Colonic mucosa (tissue), 4 donors: ENCODE data around the gene MPZL3. TPM values are rescaled to one million over a fixed set of nuclear protein-coding genes. Genes with fewer than 3 reads are reported as not detected.

ENCODE experiments used
- DNase-seq: peaks from one replicate; pipeline ENCODE4 v3.0.0-alpha.2; 2020
- H3K27ac ChIP-seq: fragments of 200-600 bp; one replicate; pipeline ENCODE4 v1.8.0; 2021
- H3K27me3 ChIP-seq: fragments of 200-600 bp; one replicate; pipeline ENCODE4 v1.8.0; 2021
- H3K36me3 ChIP-seq: fragments of 200-600 bp; one replicate; pipeline ENCODE4 v1.8.0; 2021
- H3K4me1 ChIP-seq: fragments of 200-600 bp; one replicate; pipeline ENCODE4 v1.8.0; 2021; ENCODE audit warnings: mild to moderate bottlenecking
- H3K4me3 ChIP-seq: fragments of 200-600 bp; one replicate; pipeline ENCODE4 v1.8.0; 2021
- H3K9ac ChIP-seq, 2 donors: one replicate each; pipeline ENCODE4 v1.7.0; 2013; ENCODE audit warnings: control low read depth in 2 of 2, low read depth in 2 of 2, low read length in 2 of 2
- H3K9me3 ChIP-seq: fragments of 200-600 bp; one replicate; pipeline ENCODE4 v1.8.0; 2021
- CTCF ChIP-seq: fragments of 200-600 bp; IDR thresholded peaks from one replicate; pipeline ENCODE4 v1.8.0; 2022; ENCODE audit warnings: antibody characterized with exemption, mild to moderate bottlenecking
- intact Hi-C: fragments of 100-400 bp; cut with DNase I; formaldehyde crosslinking; loops from one replicate; pipeline ENCODE4 v1.14.1; 2022
- total RNA-seq, 2 donors: library from RNA; stranded (reverse); fragmentation: NEBNext Ultra II Directional in 1 of 2; extraction: Animal tissue kit (Norgen Biotek cat#: 25700) in 1 of 2; gene quantifications; one replicate each; pipeline ENCODE4 v1.2.1, GENCODE V29; 2021
- donor health status: healthy.
- donor health status: DM: no; HTN: no; CAD: no.
- donor health status: DM: no; HTN: no; CAD: no.

The MPZL3 gene
- total RNA-seq, 2 donors from 2014 or later = 10.9 to 27.8 TPM

GRCh38 chr11:118276422-118276821, 24.3 kb upstream of the MPZL3 start:
- Histone ChIP-seq H3K27ac (no peak overlapping the region), H3K9ac (no peak overlapping the region), H3K9me3 (no peaks in the 10 kb centered on the region), H3K27me3 (no peaks in the 10 kb centered on the region), H3K36me3 (no peaks in the 10 kb centered on the region), H3K4me3 (no peak overlapping the region), H3K4me1 (no peaks in the 10 kb centered on the region)
- DNase-seq = no peak
- intact Hi-C loops = no loop called here
- TF ChIP-seq CTCF = no peak

GRCh38 chr11:118275176-118275575, 23.0 kb upstream of the MPZL3 start:
- Histone ChIP-seq H3K9me3 (no peaks in the 10 kb centered on the region), H3K4me3 (no peak overlapping the region), H3K4me1 (no peaks in the 10 kb centered on the region), H3K27me3 (no peaks in the 10 kb centered on the region), H3K9ac (no peak overlapping the region), H3K36me3 (no peaks in the 10 kb centered on the region), H3K27ac (no peak overlapping the region)
- TF ChIP-seq CTCF = no peak
- intact Hi-C loops = no loop called here
- no peak for DNase-seq

GRCh38 chr11:118274186-118274585, 22.0 kb upstream of the MPZL3 start:
- Histone ChIP-seq H3K27ac (peak overlapping the region; percentile 49), H3K36me3 (no peaks in the 10 kb centered on the region), H3K27me3 (no peaks in the 10 kb centered on the region), H3K9me3 (no peaks in the 10 kb centered on the region), H3K4me1 (no peaks in the 10 kb centered on the region), H3K9ac (peak overlapping the region in 1 of 2 donors; percentile 21), H3K4me3 (no peak overlapping the region)
- DNase-seq = no peak
- TF ChIP-seq CTCF = no peak
- intact Hi-C loops = no loop called here

- H3K27ac ChIP-seq = no peak overlapping the region
These were observed 19.8 kb upstream of the MPZL3 start for GRCh38 chr11:118272001-118272400.

GRCh38 chr11:118267486-118267885, 15.3 kb upstream of the MPZL3 start:
- H3K4me1 ChIP-seq = no peaks in the 10 kb centered on the region
- H3K27me3 ChIP-seq = no peaks in the 10 kb centered on the region
- no peaks in the 10 kb centered on the region for H3K36me3 ChIP-seq
- H3K27ac ChIP-seq = no peak overlapping the region
- H3K4me3 ChIP-seq = no peak overlapping the region
- TF ChIP-seq CTCF = no peak
- intact Hi-C loops = no loop called here
- DNase-seq = no peak
- no peak overlapping the region for H3K9ac ChIP-seq
- no peaks in the 10 kb centered on the region for H3K9me3 ChIP-seq

More at GRCh38 chr11:118272001-118272400, 19.8 kb upstream of the MPZL3 start:
- Histone ChIP-seq H3K4me3 (no peak overlapping the region), H3K4me1 (no peaks in the 10 kb centered on the region), H3K9me3 (no peaks in the 10 kb centered on the region), H3K36me3 (no peaks in the 10 kb centered on the region), H3K27me3 (no peaks in the 10 kb centered on the region), H3K9ac (peak overlapping the region in 1 of 2 donors; percentile 26)
- intact Hi-C loops = no loop called here
- peak; percentile 61 for DNase-seq
- TF ChIP-seq CTCF = no peak
